ENCODE results near the gene SNAP25. TPM values are rescaled to one million over a fixed set of nuclear protein-coding genes. Genes with fewer than 3 reads are reported as not detected.

Gene SNAP25
- total RNA-seq, 1 donor from 2014 or later = 3.0 TPM

DNA sequence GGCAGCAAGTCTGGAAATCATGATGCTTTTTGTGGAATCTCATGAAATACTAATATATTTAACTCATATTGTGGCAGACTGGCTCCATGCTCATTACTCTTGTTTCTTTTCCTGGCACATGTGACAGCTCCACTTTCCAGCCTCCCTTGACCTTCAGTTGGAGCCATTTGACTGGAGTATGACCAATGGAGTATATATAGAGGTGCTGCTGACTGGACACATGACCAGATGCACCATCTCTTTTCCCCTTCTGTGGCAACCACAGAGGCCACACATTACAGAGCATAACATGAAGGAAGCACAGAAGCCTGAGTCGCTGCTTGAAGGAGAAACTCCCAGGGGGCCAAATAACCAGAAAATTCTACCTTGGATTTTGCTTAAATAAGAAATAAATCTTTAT, 138.0 kb downstream of the SNAP25 start:
- Mint-ChIP-seq H3K27ac (no peak overlapping the region), H3K27me3 (peaks cover 5% of the 10 kb centered on the region), H3K4me3 (no peak overlapping the region), H3K36me3 (ENCODE audit: low read depth) (no peaks in the 10 kb centered on the region), H3K4me1 (peaks cover 7% of the 10 kb centered on the region), H3K9me3 (peaks cover 5% of the 10 kb centered on the region)
- no peak for DNase-seq
- intact Hi-C loops (cut with micrococcal nuclease) = loop anchor here (10.0 kb wide), 2 partner anchors 242 to 382 kb away; no protein-coding TSS in a partner anchor

Other genes with a start within 250 kb of the SNAP25 start
- gene ANKEF1, start 183.8 kb upstream of the SNAP25 start, total RNA-seq = 0.24 and 0.58 TPM in 2 replicates
- 8.0 and 8.9 TPM in 2 replicates for gene MKKS, start 215.4 kb downstream of the SNAP25 start, total RNA-seq
- gene SLX4IP, start 216.5 kb downstream of the SNAP25 start, total RNA-seq = 5.9 and 6.6 TPM in 2 replicates

Data from activated CD4-positive, alpha-beta T cell treated with anti-CD3 and anti-CD28 coated beads, Interleukin-2, amount 10 ng/mL, durations not matched to agents 24 days and 14 days (primary cell).